PC-3 (cell line): ENCODE results near the gene CLEC17A.

Experiments
- EZH2phosphoT487 ChIP-seq: fragments of 300-600 bp; sonication (generic); IDR thresholded peaks from 2 replicates; pipeline ENCODE4 v1.6.1; 2018; ENCODE audit warnings: mild to moderate bottlenecking, antibody characterized with exemption, low read length, borderline replicate concordance
- TF ChIP-seq, protein P1 (sequence below): fragments of 300-600 bp; sonication (generic); conservative IDR thresholded peaks from 2 replicates; pipeline ENCODE4 v1.5.1; 2017; ENCODE audit warnings: antibody characterized with exemption, low read depth, mild to moderate bottlenecking, low read length

DNA sequence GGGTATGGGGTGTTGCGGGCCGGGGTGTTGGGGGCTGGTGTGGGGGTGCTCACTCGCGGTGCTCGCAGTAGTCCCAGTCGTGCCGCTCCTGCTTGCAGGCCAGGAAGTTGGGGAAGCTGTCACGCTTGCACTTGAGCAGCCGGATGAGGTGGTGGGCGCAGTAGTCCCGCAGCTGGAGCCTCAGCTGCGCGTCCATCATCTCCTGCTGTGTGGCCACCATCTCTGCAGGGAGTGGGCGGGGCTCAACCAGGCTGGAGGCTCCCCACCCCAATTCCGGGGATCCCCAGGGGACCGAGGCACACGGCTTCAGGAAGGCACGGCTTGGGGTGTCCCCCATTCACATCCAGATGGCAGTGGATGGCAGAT is 16.2 kb upstream of the CLEC17A start:
- TF ChIP-seq, protein P1, sequence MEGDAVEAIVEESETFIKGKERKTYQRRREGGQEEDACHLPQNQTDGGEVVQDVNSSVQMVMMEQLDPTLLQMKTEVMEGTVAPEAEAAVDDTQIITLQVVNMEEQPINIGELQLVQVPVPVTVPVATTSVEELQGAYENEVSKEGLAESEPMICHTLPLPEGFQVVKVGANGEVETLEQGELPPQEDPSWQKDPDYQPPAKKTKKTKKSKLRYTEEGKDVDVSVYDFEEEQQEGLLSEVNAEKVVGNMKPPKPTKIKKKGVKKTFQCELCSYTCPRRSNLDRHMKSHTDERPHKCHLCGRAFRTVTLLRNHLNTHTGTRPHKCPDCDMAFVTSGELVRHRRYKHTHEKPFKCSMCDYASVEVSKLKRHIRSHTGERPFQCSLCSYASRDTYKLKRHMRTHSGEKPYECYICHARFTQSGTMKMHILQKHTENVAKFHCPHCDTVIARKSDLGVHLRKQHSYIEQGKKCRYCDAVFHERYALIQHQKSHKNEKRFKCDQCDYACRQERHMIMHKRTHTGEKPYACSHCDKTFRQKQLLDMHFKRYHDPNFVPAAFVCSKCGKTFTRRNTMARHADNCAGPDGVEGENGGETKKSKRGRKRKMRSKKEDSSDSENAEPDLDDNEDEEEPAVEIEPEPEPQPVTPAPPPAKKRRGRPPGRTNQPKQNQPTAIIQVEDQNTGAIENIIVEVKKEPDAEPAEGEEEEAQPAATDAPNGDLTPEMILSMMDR, result no peak
- no peak for TF ChIP-seq EZH2phosphoT487
